HepG2 (cell line): Measurements from ENCODE around the gene HORMAD2. TPM values are rescaled to one million over a fixed set of nuclear protein-coding genes. Genes with fewer than 3 reads are reported as not detected.

Source experiments
- ATAC-seq: fragments of 200-7000 bp; cut with Tn5 transposase; 3 replicates; pipeline ENCODE4 v1.9.1; 2020; ENCODE audit warnings: mild to moderate bottlenecking, moderate library complexity
- BruUV-seq: library from RNA; stranded (reverse); fragments of 400-500 nt; replicated peaks from 2 replicates; lab custom pipeline; 2021; lab: Mats Ljungman, UMichigan
- CTCF ChIA-PET: fragments of 300-600 bp; formaldehyde crosslinking; extraction: SDS; loops from one replicate; lab custom pipeline; 2021; ENCODE audit warnings: low total read pairs, inconsistent platforms, low intra/inter-chr PET ratio; lab: Yijun Ruan, JAX
- POLR2A ChIA-PET: fragments of 350-600 bp; sonication (Branson Sonifier 250); formaldehyde crosslinking; loops from one replicate; lab custom pipeline; 2020; ENCODE audit warnings: antibody characterized with exemption, inconsistent platforms; lab: Yijun Ruan, JAX
- DNase-seq: peaks from one replicate; pipeline ENCODE4 v3.0.0-alpha.2; 2015; ENCODE audit warnings: low spot score
- FAIRE-seq: peaks from 3 replicates; lab custom pipeline; 2011; peaks lifted over from hg19 to GRCh38; lab: Jason Lieb, UNC
- H2AFZ ChIP-seq: one replicate; pipeline ENCODE4 v1.6.1; 2011; ENCODE audit warnings: low read length, inconsistent platforms
- H3K27ac ChIP-seq: fragments of 300-600 bp; 3 replicates; pipeline ENCODE4 v1.8.0; 2011; ENCODE audit warnings: mixed run types, mild to moderate bottlenecking, mixed read lengths, low read length, inconsistent platforms; ENCODE audit not compliant: insufficient read depth; ENCODE audit errors: extremely low read length
- H3K27me3 ChIP-seq, 2 experiments: fragments of 200-600 bp in 1 of 2; 2 replicates in 1 of 2; 3 replicates in 1 of 2; pipeline versions ENCODE4 v1.6.0 to v1.8.0; 2011; ENCODE audit warnings: low read length in 2 of 2, mild to moderate bottlenecking in 2 of 2, moderate library complexity in 2 of 2, inconsistent platforms in 1 of 2; ENCODE audit not compliant: insufficient read depth in 2 of 2, control insufficient read depth in 1 of 2
- H3K36me3 ChIP-seq, 2 experiments: fragments of 200-600 bp in 1 of 2; replicated peaks in 1 of 2; 2 replicates in 1 of 2; 3 replicates in 1 of 2; pipeline versions ENCODE4 v1.5.1 to v1.8.0; 2011; ENCODE audit warnings: low read length in 2 of 2, inconsistent platforms in 1 of 2; ENCODE audit not compliant: insufficient read depth in 2 of 2, control insufficient read depth in 1 of 2
- H3K4me1 ChIP-seq: 2 replicates; pipeline ENCODE4 v1.5.1; 2012; ENCODE audit warnings: low read length, inconsistent platforms; ENCODE audit not compliant: insufficient read depth
- H3K4me2 ChIP-seq: 2 replicates; pipeline ENCODE4 v1.6.0; 2011; ENCODE audit warnings: low read depth, low read length, inconsistent platforms
- H3K4me3 ChIP-seq, 3 experiments: fragments of 200-600 bp in 1 of 3; sonication (generic), shearing (Covaris generic) in 1 of 3; replicated peaks in 1 of 3; 2 replicates each; pipeline ENCODE4 v1.5.1; 2011 to 2016; ENCODE audit warnings: low read length in 3 of 3, inconsistent platforms in 2 of 3, low read depth in 2 of 3, mild to moderate bottlenecking in 2 of 3, control low read depth in 1 of 3, mixed read lengths in 1 of 3; ENCODE audit not compliant: insufficient read depth in 1 of 3
- H3K79me2 ChIP-seq: one replicate; pipeline ENCODE4 v1.6.1; 2011; ENCODE audit warnings: low read length, inconsistent platforms; ENCODE audit not compliant: insufficient read depth
- H3K9ac ChIP-seq: 2 replicates; pipeline ENCODE4 v1.6.0; 2011; ENCODE audit warnings: mild to moderate bottlenecking, low read depth, low read length, inconsistent platforms; ENCODE audit not compliant: insufficient read depth
- H3K9me3 ChIP-seq: 2 replicates; pipeline ENCODE4 v1.5.1; 2012; ENCODE audit warnings: mild to moderate bottlenecking, low read length
- H4K20me1 ChIP-seq: 2 replicates; pipeline ENCODE4 v1.6.0; 2011; ENCODE audit warnings: inconsistent platforms, mild to moderate bottlenecking, low read length, moderate library complexity; ENCODE audit not compliant: insufficient read depth
- GABPB1 ChIP-seq: IDR thresholded peaks from 2 replicates; pipeline ENCODE4 v1.6.1; 2016; ENCODE audit warnings: mild to moderate bottlenecking, missing genetic modification reagents, moderate library complexity, missing compliant biosample characterization
- HNRNPL ChIP-seq: fragments of 200-400 bp; formaldehyde crosslinking; IDR thresholded peaks from 2 replicates; pipeline ENCODE4 v1.6.1; 2017; ENCODE audit warnings: mild to moderate bottlenecking, low read depth, low read length
- MNT ChIP-seq: fragments of 450-650 bp; IDR thresholded peaks from 2 replicates; pipeline ENCODE4 v1.6.1; 2016
- NFRKB ChIP-seq: fragments of 450-650 bp; IDR thresholded peaks from 2 replicates; pipeline ENCODE4 v1.6.1; 2017
- SMARCC2 ChIP-seq: fragments of 450-650 bp; IDR thresholded peaks from 2 replicates; pipeline ENCODE4 v1.6.1; 2017; ENCODE audit warnings: antibody characterized with exemption, mild to moderate bottlenecking
- USF2 ChIP-seq, 2 experiments: sonication (generic) in 1 of 2; formaldehyde crosslinking in 1 of 2; IDR thresholded peaks; 2 replicates each; pipeline versions ENCODE4 v1.5.1 to v1.6.1; 2011 to 2020; ENCODE audit warnings: borderline replicate concordance in 1 of 2, low read depth in 1 of 2, low read length in 1 of 2, mild to moderate bottlenecking in 1 of 2, missing genetic modification reagents in 1 of 2, moderate library complexity in 1 of 2
- ZNF687 ChIP-seq: sonication (generic); formaldehyde crosslinking; IDR thresholded peaks from 2 replicates; pipeline ENCODE4 v1.5.1; 2020; ENCODE audit warnings: mild to moderate bottlenecking, missing genetic modification reagents, moderate library complexity
- WGBS: methylation state at CpG from one replicate; pipeline ENCODE4 v1.1.6; 2017; ENCODE audit warnings: low lambda C conversion rate; 5-methylcytosine and 5-hydroxymethylcytosine counted together
- in situ Hi-C: cut with HindIII; loops from 2 replicates; pipeline ENCODE4 v1.10.0; 2017; ENCODE audit warnings: low pct_unique_long_range_greater_than_20kb; ENCODE audit not compliant: extremely low pct_ligation_motif_present
- intact Hi-C: fragments of 100-400 bp; cut with micrococcal nuclease; formaldehyde crosslinking; loops from one replicate; pipeline ENCODE4 v1.10.0; 2022; ENCODE audit not compliant: unreplicated experiment
- polyA plus RNA-seq, 8 experiments: library from polyadenylated mRNA; depleted of rRNA in 3 of 8; stranded (reverse) in 7 of 8; unstranded in 1 of 8; fragments of >200 nt; fragmentation: Illumina TruSeq in 4 of 8; extraction: Trizol in 4 of 8; gene quantifications; 2 replicates each; pipeline versions ENCODE4 v1.2.1 to v1.2.3, GENCODE V29; 2011 to 2016; ENCODE audit warnings: low read depth in 4 of 8, missing spikeins in 1 of 8, mixed read lengths in 1 of 8; ENCODE audit not compliant: insufficient read depth in 1 of 8
- total RNA-seq, 5 experiments: library from RNA; depleted of rRNA; stranded (reverse); fragments of >200 nt; fragmentation: Illumina TruSeq; extraction: Trizol; gene quantifications; 2 replicates each; pipeline ENCODE4 v1.2.3, GENCODE V29; 2016; ENCODE audit warnings: low read depth in 1 of 5

HORMAD2 gene
- total and polyA plus RNA-seq, 2 of the 13 experiments (the other 11 are each of a cell fraction or from before 2014, with no cell fraction given) = not detected

- no TSS peak for BruUV-seq
- FAIRE-seq (no peak), ATAC-seq (no peak), DNase-seq (no peak)
- Histone ChIP-seq H3K4me1 (peaks cover 42% of the 10 kb centered on the region), H3K27ac (no peak overlapping the region), H3K36me3 (no peaks in the 10 kb centered on the region), H4K20me1 (no peaks in the 10 kb centered on the region), H2AFZ (no peak overlapping the region), H3K9me3 (no peaks in the 10 kb centered on the region), H3K79me2 (no peaks in the 10 kb centered on the region), H3K4me3 (no peak overlapping the region), H3K4me2 (peak overlapping the region; percentile 27; the same call in 1 of the 2 replicates), H3K27me3 (peaks cover 0 to 21% of the 10 kb centered on the region in 2 experiments; a peak in 3 of 5 replicates), H3K9ac (0 out of 2 replicates have a peak overlapping the region, but pooled peaks have one; percentile 3)
- 54% methylated on average over 12 of the region's 23 CpGs for WGBS
- CTCF ChIA-PET = no interaction called here
- intact Hi-C loops = no loop called here
- in situ Hi-C loops = no loop called here
- POLR2A ChIA-PET = no interaction called here
- TF ChIP-seq MNT (0 out of 2 replicates have a peak, but pooled peaks have one; percentile 11), NFRKB (no peak), GABPB1 (peak; percentile 20; the same call in 1 of the 2 replicates), SMARCC2 (no peak), HNRNPL (0 out of 2 replicates have a peak, but pooled peaks have one; percentile 31), ZNF687 (CRISPR knock-in tag) (peak; percentile 60), USF2 (IDR thresholded peaks at IDR 0.05; ENCODE audit: low read depth, low read length) (peak; percentile 24; the same call in 1 of the 2 replicates), USF2 (CRISPR knock-in tag; IDR thresholded peaks at IDR 0.05; ENCODE audit: borderline replicate concordance) (no peak)
- TF ChIP-seq, all 625 proteins: peak for 5
These were observed 137.7 kb downstream of the HORMAD2 start for GRCh38 chr22:30217698-30218560.
